Stimulated activated naive B cell treated with anti-CD40 and anti-IgM and Interleukin-4, amounts not matched to agents 10 μg/mL and 1 μg/mL and 100 μg/mL, for 72 hours (primary cell): Measurements from ENCODE around the gene KCNS3.
"Not testable (repeated sequence)": the region's sequence is repeated elsewhere in the genome, so short reads cannot be mapped to it uniquely, and the experiment has no call there.

Experiments
- ATAC-seq, 2 donors: fragments of 150-1000 bp; cut with Tn5 transposase; replicated peaks; 2 replicates each; pipeline ENCODE4 v1.10.0; 2021; ENCODE audit warnings: moderate library complexity in 1 of 2
- DNase-seq: peaks from one replicate; pipeline ENCODE4 v3.0.0; 2021
- H3K27ac Mint-ChIP-seq: one replicate; pipeline ENCODE4 v1.8.0; 2022; ENCODE audit warnings: mild to moderate bottlenecking, mixed read lengths
- H3K27me3 Mint-ChIP-seq, 2 donors: one replicate each; pipeline ENCODE4 v1.8.0; 2022; ENCODE audit warnings: mixed read lengths in 2 of 2
- H3K36me3 Mint-ChIP-seq, 2 donors: one replicate each; pipeline ENCODE4 v1.8.0; 2022; ENCODE audit warnings: mixed read lengths in 2 of 2, mild to moderate bottlenecking in 1 of 2
- H3K4me1 Mint-ChIP-seq, 2 donors: one replicate each; pipeline ENCODE4 v1.8.0; 2022; ENCODE audit warnings: mixed read lengths in 2 of 2, mild to moderate bottlenecking in 1 of 2
- H3K4me3 Mint-ChIP-seq, 2 donors: one replicate each; pipeline ENCODE4 v1.8.0; 2022; ENCODE audit warnings: mild to moderate bottlenecking in 2 of 2, mixed read lengths in 2 of 2, moderate library complexity in 1 of 2
- H3K9me3 Mint-ChIP-seq, 2 donors: one replicate each; pipeline ENCODE4 v1.8.0; 2022; ENCODE audit warnings: mixed read lengths in 2 of 2, mild to moderate bottlenecking in 1 of 2

The KCNS3 gene

GRCh38 chr2:17943444-17943843, 65.0 kb downstream of the KCNS3 start:
- Mint-ChIP-seq H3K9me3 (peaks cover 0 to 2% of the 10 kb centered on the region in 2 donors), H3K27me3 (peaks cover 12 to 18% of the 10 kb centered on the region in 2 donors)
- no peak for ATAC-seq

GRCh38 chr2:17947113-17947512, 68.6 kb downstream of the KCNS3 start:
- ATAC-seq (no peak), DNase-seq (no peak)
- Mint-ChIP-seq H3K4me1 (no peaks in the 10 kb centered on the region), H3K4me3 (no peak overlapping the region), H3K27ac (no peak overlapping the region), H3K27me3 (peaks cover 15 to 20% of the 10 kb centered on the region in 2 donors), H3K36me3 (no peaks in the 10 kb centered on the region), H3K9me3 (no peaks in the 10 kb centered on the region)

More at GRCh38 chr2:17943444-17943843, 65.0 kb downstream of the KCNS3 start:
- Mint-ChIP-seq H3K4me1 (no peaks in the 10 kb centered on the region), H3K36me3 (no peaks in the 10 kb centered on the region), H3K27ac (no peak overlapping the region), H3K4me3 (no peak overlapping the region)
- no peak for DNase-seq

- H3K4me3 Mint-ChIP-seq = no peak overlapping the region
- ATAC-seq (no peak), DNase-seq (no peak)
- H3K4me1 Mint-ChIP-seq = no peaks in the 10 kb centered on the region
- H3K9me3 Mint-ChIP-seq = no peaks in the 10 kb centered on the region
- no peaks in the 10 kb centered on the region for H3K36me3 Mint-ChIP-seq
- no peak overlapping the region for H3K27ac Mint-ChIP-seq
- peaks cover 9 to 29% of the 10 kb centered on the region in 2 donors for H3K27me3 Mint-ChIP-seq
Measured at GRCh38 chr2:17950006-17950405, 71.5 kb downstream of the KCNS3 start.

GRCh38 chr2:17951563-17951962, 73.1 kb downstream of the KCNS3 start:
- H3K36me3 Mint-ChIP-seq = no peaks in the 10 kb centered on the region
- DNase-seq = no peak
- H3K9me3 Mint-ChIP-seq = no peaks in the 10 kb centered on the region
- H3K4me3 Mint-ChIP-seq = no peak overlapping the region
- H3K27ac Mint-ChIP-seq = no peak overlapping the region
- no peak for ATAC-seq
- no peaks in the 10 kb centered on the region for H3K4me1 Mint-ChIP-seq
- peaks cover 4 to 31% of the 10 kb centered on the region in 2 donors for H3K27me3 Mint-ChIP-seq

GRCh38 chr2:17958466-17959092, 80.1 kb downstream of the KCNS3 start:
- H3K4me1 Mint-ChIP-seq = no peaks in the 10 kb centered on the region
- peaks cover 0 to 7% of the 10 kb centered on the region in 2 donors for H3K9me3 Mint-ChIP-seq
- ATAC-seq = no peak
- no peaks in the 10 kb centered on the region for H3K36me3 Mint-ChIP-seq
- H3K27ac Mint-ChIP-seq = no peak overlapping the region
- peaks cover 20 to 32% of the 10 kb centered on the region in 2 donors for H3K27me3 Mint-ChIP-seq
- DNase-seq = no peak
- no peak overlapping the region for H3K4me3 Mint-ChIP-seq

GRCh38 chr2:17959356-17959755, 80.9 kb downstream of the KCNS3 start:
- Mint-ChIP-seq H3K36me3 (no peaks in the 10 kb centered on the region), H3K9me3 (peaks cover 0 to 7% of the 10 kb centered on the region in 2 donors), H3K27ac (no peak overlapping the region), H3K4me1 (no peaks in the 10 kb centered on the region), H3K4me3 (no peak overlapping the region), H3K27me3 (peaks cover 20 to 26% of the 10 kb centered on the region in 2 donors)
- ATAC-seq (no peak), DNase-seq (no peak)

- Mint-ChIP-seq H3K9me3 (peaks cover 0 to 7% of the 10 kb centered on the region in 2 donors), H3K36me3 (no peaks in the 10 kb centered on the region), H3K27me3 (peaks cover 20 to 26% of the 10 kb centered on the region in 2 donors), H3K27ac (no peak overlapping the region), H3K4me3 (no peak overlapping the region), H3K4me1 (no peaks in the 10 kb centered on the region)
- no peak for ATAC-seq
- DNase-seq = no peak
Measured at GRCh38 chr2:17959833-17960232, 81.4 kb downstream of the KCNS3 start.

GRCh38 chr2:17960925-17961324, 82.5 kb downstream of the KCNS3 start:
- H3K27ac Mint-ChIP-seq = no peak overlapping the region
- no peaks in the 10 kb centered on the region for H3K36me3 Mint-ChIP-seq
- H3K27me3 Mint-ChIP-seq = peaks cover 28 to 30% of the 10 kb centered on the region in 2 donors
- ATAC-seq (no peak), DNase-seq (no peak)
- no peak overlapping the region for H3K4me3 Mint-ChIP-seq
- H3K9me3 Mint-ChIP-seq = peaks cover 0 to 7% of the 10 kb centered on the region in 2 donors
- no peaks in the 10 kb centered on the region for H3K4me1 Mint-ChIP-seq

- Mint-ChIP-seq H3K27ac (no peak overlapping the region), H3K4me1 (no peaks in the 10 kb centered on the region), H3K27me3 (peaks cover 29 to 33% of the 10 kb centered on the region in 2 donors), H3K36me3 (no peaks in the 10 kb centered on the region), H3K4me3 (no peak overlapping the region), H3K9me3 (peaks cover 0 to 7% of the 10 kb centered on the region in 2 donors)
- DNase-seq = no peak
- no peak for ATAC-seq
Measured at GRCh38 chr2:17961789-17962188, 83.3 kb downstream of the KCNS3 start.

GRCh38 chr2:17962876-17963275, 84.4 kb downstream of the KCNS3 start:
- peaks cover 0 to 7% of the 10 kb centered on the region in 2 donors for H3K9me3 Mint-ChIP-seq
- no peak for ATAC-seq
- no peak overlapping the region for H3K4me3 Mint-ChIP-seq
- no peaks in the 10 kb centered on the region for H3K4me1 Mint-ChIP-seq
- DNase-seq = no peak
- H3K27ac Mint-ChIP-seq = no peak overlapping the region
- H3K36me3 Mint-ChIP-seq = no peaks in the 10 kb centered on the region
- peaks cover 22 to 30% of the 10 kb centered on the region in 2 donors for H3K27me3 Mint-ChIP-seq

- not testable (repeated sequence) for ATAC-seq, DNase-seq, H3K4me1 Mint-ChIP-seq, H3K9me3 Mint-ChIP-seq, H3K36me3 Mint-ChIP-seq, H3K4me3 Mint-ChIP-seq, H3K27ac Mint-ChIP-seq
- H3K27me3 Mint-ChIP-seq = peaks cover 29 to 36% of the 10 kb centered on the region in 2 donors
Measured at GRCh38 chr2:17963571-17963970, 85.1 kb downstream of the KCNS3 start.

- H3K27ac Mint-ChIP-seq = no peak overlapping the region
- DNase-seq (no peak), ATAC-seq (no peak)
- peaks cover 34 to 47% of the 10 kb centered on the region in 2 donors for H3K27me3 Mint-ChIP-seq
- no peaks in the 10 kb centered on the region for H3K36me3 Mint-ChIP-seq
- no peak overlapping the region for H3K4me3 Mint-ChIP-seq
- peaks cover 0 to 7% of the 10 kb centered on the region in 2 donors for H3K9me3 Mint-ChIP-seq
- H3K4me1 Mint-ChIP-seq = no peaks in the 10 kb centered on the region
Measured at GRCh38 chr2:17965196-17965595, 86.7 kb downstream of the KCNS3 start.

GRCh38 chr2:17966798-17967197, 88.3 kb downstream of the KCNS3 start:
- Mint-ChIP-seq H3K27ac (no peak overlapping the region), H3K4me3 (no peak overlapping the region), H3K9me3 (peaks cover 0 to 7% of the 10 kb centered on the region in 2 donors), H3K4me1 (no peaks in the 10 kb centered on the region), H3K27me3 (peaks cover 36 to 52% of the 10 kb centered on the region in 2 donors), H3K36me3 (no peaks in the 10 kb centered on the region)
- ATAC-seq = peak in 1 of 2 donors; percentile 38
- DNase-seq = no peak

GRCh38 chr2:17969661-17970060, 91.2 kb downstream of the KCNS3 start:
- Mint-ChIP-seq H3K27me3 (peaks cover 38 to 62% of the 10 kb centered on the region in 2 donors), H3K4me3 (no peak overlapping the region), H3K27ac (no peak overlapping the region), H3K9me3 (peaks cover 0 to 1% of the 10 kb centered on the region in 2 donors), H3K4me1 (no peaks in the 10 kb centered on the region), H3K36me3 (no peaks in the 10 kb centered on the region)
- no peak for DNase-seq
- ATAC-seq = no peak

GRCh38 chr2:17971531-17972125, 93.2 kb downstream of the KCNS3 start:
- no peak for ATAC-seq
- no peak for DNase-seq
- Mint-ChIP-seq H3K9me3 (peaks cover 0 to 1% of the 10 kb centered on the region in 2 donors), H3K27me3 (peaks cover 29 to 45% of the 10 kb centered on the region in 2 donors), H3K4me3 (no peak overlapping the region), H3K36me3 (no peaks in the 10 kb centered on the region), H3K27ac (no peak overlapping the region), H3K4me1 (no peaks in the 10 kb centered on the region)
